HG02610 (cell line): ENCODE measurements around the gene ADAMTS7.
"Not testable (repeated sequence)": the region's sequence is repeated elsewhere in the genome, so short reads cannot be mapped to it uniquely, and the experiment has no call there.

Experiments used
- ATAC-seq: cut with Tn5 transposase; IDR thresholded peaks from one replicate; pipeline ENCODE4 v1.9.1; 2021; ENCODE audit warnings: mild to moderate bottlenecking, moderate library complexity; ENCODE audit not compliant: unreplicated experiment

ADAMTS7 gene

GRCh38 chr15:78788016-78788660 is 23.1 kb downstream of the ADAMTS7 start:
- no peak for ATAC-seq

DNA sequence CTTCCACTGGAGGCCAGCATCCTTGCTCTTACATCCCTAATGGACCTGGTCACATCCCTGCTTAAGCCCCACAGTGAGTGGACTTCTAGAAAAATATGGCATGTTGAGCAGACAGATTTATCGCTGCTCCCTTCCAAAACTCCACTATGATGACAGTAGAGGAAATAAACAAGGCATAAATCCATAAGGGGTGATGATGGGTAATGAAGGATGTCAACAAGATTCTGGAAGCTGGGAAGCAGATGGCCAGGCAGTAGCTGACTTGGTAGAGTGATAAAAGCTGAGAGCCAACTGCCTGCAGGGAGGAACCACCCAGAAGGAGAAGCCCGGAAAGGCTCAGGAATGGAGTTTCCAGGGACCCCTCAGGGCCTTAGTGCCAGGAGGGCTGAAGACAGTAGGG is 28.9 kb downstream of the ADAMTS7 start:
- not testable (repeated sequence) for ATAC-seq

GRCh38 chr15:78781381-78781780 is 29.9 kb downstream of the ADAMTS7 start:
- not testable (repeated sequence) for ATAC-seq

DNA sequence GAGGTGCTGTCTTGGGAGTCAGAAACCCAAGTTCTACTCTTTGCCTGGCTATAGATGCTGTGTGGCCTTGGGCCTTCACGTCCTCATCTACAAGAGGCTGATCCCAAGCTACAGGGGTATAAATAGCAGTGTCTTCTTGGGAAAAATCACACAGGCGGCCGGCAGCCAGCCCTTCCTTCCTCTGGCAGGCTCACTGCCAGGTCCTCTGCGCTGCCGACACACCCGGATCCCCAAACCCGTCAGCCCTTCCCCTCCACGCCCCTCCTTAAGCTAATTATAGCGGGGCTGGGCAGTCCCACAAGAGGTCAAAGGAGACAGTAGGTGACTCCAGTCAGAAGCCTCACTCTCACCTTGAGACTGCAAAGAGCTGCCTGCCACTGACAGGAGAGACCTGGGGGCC is 31.3 kb downstream of the ADAMTS7 start:
- ATAC-seq = not testable (repeated sequence)

- ATAC-seq = not testable (repeated sequence)
Observed at GRCh38 chr15:78779176-78779785, 32.0 kb downstream of the ADAMTS7 start.

GRCh38 chr15:78778422-78778821 is 32.8 kb downstream of the ADAMTS7 start:
- no peak for ATAC-seq

- ATAC-seq = not testable (repeated sequence)
Observed at GRCh38 chr15:78777953-78778345, 33.3 kb downstream of the ADAMTS7 start.

GRCh38 chr15:78777290-78777952 is 33.8 kb downstream of the ADAMTS7 start:
- not testable (repeated sequence) for ATAC-seq

- ATAC-seq = not testable (repeated sequence)
Observed at GRCh38 chr15:78776046-78776925, 35.0 kb downstream of the ADAMTS7 start.

- ATAC-seq = no peak
Observed at GRCh38 chr15:78775472-78775871, 35.8 kb downstream of the ADAMTS7 start.

GRCh38 chr15:78774451-78774990 is 36.7 kb downstream of the ADAMTS7 start:
- ATAC-seq = not testable (repeated sequence)

DNA sequence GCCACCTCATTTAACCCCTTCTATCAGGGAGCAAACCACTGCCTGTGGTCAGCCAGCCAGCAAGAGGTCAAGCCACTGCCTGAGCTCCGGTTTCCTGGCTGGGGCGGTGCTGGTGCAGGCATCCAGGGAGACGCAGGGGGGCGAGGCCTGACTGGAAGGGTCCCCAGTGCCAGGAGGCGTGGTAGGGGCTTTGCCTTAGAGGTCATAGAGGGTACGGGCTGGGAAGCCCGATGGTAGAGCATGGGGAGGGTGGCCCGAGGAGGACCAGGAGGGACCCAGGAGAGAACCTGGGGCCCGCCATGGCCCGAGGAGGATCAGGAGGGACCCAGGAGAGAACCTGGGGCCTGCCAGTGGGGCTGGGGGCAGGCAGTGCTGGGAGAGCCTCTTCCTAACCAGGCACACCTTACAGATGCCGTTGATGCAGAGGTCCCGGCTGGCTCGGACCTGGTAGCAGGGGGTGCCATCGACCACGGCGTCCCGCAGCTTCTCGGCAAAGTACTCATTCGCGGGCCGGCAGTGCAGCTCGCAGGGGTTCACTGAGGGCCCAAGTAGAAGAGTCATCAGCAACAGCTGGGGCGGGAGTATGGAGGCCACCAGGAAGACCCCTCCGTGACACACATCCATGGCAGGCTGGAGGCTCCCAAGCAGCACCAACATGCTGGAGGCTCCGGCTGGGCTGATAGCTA is 37.4 kb downstream of the ADAMTS7 start:
- not testable (repeated sequence) for ATAC-seq

DNA sequence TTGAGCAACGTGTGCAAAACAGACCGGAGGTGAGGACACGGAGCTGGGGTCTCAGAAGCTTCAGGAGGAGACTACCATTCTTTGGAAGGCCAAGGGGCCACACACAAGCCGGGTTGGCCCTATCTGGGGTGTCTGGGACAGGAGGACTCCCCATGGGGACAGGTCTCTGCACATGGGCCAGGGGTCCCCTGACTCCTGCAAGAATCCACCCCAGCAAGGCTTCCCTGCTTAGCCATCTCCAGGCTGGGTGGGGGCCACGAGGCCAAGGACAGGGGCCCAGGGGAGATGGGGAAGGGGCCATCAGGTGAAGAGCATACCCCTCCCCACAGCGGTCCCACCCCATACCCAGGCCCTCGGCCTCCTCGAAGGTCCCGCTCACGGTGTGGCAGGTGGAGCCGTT is 38.5 kb downstream of the ADAMTS7 start:
- no peak for ATAC-seq

GRCh38 chr15:78771436-78772000 is 39.7 kb downstream of the ADAMTS7 start:
- ATAC-seq = not testable (repeated sequence)

DNA sequence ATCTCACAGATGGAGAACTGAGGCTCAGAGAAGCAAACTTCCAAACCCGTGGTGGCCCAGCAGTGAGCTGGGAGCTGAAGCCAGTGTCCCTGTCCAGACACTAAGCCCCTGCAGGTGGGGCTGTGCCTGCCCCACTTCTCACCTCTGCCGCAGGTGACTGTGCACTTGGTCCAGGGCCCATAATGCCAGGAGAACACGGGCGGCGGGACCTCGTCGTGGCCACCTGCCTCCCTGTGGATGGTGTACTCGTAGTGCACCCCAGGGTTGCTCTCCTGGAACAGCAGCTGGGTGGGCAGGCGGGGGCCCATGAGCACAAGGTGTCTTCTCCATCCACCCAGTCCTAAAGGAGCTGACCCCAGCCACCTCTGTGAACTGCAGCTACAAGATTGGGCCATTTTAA is 40.2 kb downstream of the ADAMTS7 start:
- ATAC-seq = not testable (repeated sequence)

DNA sequence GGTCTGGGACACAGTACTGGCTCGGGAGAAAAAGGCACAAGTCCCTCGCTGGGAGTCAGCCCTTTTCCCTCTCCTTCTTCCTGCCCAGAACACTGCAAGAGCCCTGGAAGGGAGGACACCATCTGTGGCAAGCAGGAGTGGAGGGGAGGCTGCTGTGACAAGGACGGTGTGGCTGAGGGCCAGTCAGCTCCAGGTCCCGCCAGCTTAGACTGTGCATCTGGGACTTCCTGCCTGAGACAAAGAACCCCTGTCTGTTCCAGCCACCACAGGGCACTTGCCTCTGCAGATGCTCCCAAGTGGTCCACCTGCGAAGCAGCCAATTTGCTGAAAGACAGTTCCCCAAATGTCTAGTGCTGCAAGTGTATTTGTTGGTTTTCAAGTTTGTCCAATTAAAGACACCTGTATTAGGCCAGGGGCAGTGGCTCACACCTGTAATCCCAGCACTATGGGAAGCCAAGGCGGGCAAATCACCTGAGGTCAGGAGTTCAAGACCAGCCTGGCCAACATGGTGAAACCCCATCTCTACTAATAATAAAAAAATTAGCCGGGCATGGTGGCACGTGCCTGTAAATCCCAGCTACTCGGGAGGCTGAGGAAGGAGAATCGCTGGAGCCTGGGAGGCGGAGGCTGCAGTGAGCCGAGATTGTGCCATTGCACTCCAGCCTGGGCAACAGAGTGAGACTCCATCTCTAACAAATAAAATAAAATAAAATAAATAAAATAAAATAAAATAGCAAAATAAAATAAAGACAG is 41.6 kb downstream of the ADAMTS7 start:
- not testable (repeated sequence) for ATAC-seq

GRCh38 chr15:78768531-78769408 is 42.5 kb downstream of the ADAMTS7 start:
- ATAC-seq = no peak

DNA sequence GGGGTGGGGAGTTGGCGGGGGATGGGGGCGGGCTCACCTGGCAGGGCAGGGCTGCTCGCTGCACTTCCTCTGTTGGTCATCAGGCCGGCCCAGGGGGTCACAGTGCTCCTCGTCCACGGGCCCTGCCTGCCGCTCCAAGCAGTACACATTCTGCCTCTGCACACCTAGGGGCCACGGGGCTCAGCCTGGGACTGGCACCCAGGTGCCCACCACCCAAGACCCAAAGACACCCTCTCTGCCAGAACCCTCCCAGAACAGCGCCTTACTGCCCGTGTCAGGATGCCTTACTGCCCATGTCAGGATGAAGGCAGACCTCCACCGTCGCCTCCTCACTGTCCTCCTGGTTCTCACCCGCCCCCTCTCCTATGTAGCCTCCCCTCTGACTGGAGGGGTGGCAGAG is 43.2 kb downstream of the ADAMTS7 start:
- ATAC-seq = no peak
